Epidermal melanocyte (primary cell): ENCODE results near the gene SDK2.

Experiments used
- DNase-seq: peaks from one replicate; pipeline ENCODE4 v3.0.0; 2011; ENCODE audit warnings: low spot score; ENCODE audit not compliant: insufficient read length

SDK2 gene

GRCh38 chr17:73371836-73372235 lies 272.4 kb downstream of the SDK2 start:
- no peak for DNase-seq

GRCh38 chr17:73371285-73371684 lies 273.0 kb downstream of the SDK2 start:
- DNase-seq, result no peak

GRCh38 chr17:73369817-73370490 lies 274.3 kb downstream of the SDK2 start:
- DNase-seq, result peak; percentile 90

GRCh38 chr17:73369111-73369521 lies 275.1 kb downstream of the SDK2 start:
- DNase-seq, result no peak

- no peak for DNase-seq
Measured at GRCh38 chr17:73368085-73368631, 276.1 kb downstream of the SDK2 start.

GRCh38 chr17:73365906-73366623 lies 278.2 kb downstream of the SDK2 start:
- no peak for DNase-seq

GRCh38 chr17:73365301-73365874 lies 278.9 kb downstream of the SDK2 start:
- DNase-seq, result no peak

GRCh38 chr17:73364155-73364522 lies 280.1 kb downstream of the SDK2 start:
- no peak for DNase-seq

GRCh38 chr17:73363442-73364154 lies 280.6 kb downstream of the SDK2 start:
- no peak for DNase-seq

- no peak for DNase-seq
Measured at GRCh38 chr17:73362697-73363096, 281.5 kb downstream of the SDK2 start.

- DNase-seq, result no peak
Measured at GRCh38 chr17:73360961-73361761, 283.1 kb downstream of the SDK2 start.

GRCh38 chr17:73359987-73360410 lies 284.2 kb downstream of the SDK2 start:
- no peak for DNase-seq

GRCh38 chr17:73359352-73359751 lies 284.9 kb downstream of the SDK2 start:
- DNase-seq, result no peak

- no peak for DNase-seq
Measured at GRCh38 chr17:73358668-73359067, 285.6 kb downstream of the SDK2 start.

- no peak for DNase-seq
Measured at GRCh38 chr17:73357981-73358380, 286.3 kb downstream of the SDK2 start.

GRCh38 chr17:73357318-73357717 lies 286.9 kb downstream of the SDK2 start:
- no peak for DNase-seq

GRCh38 chr17:73356561-73357170 lies 287.6 kb downstream of the SDK2 start:
- no peak for DNase-seq

GRCh38 chr17:73354423-73355284 lies 289.6 kb downstream of the SDK2 start:
- DNase-seq, result no peak

GRCh38 chr17:73352261-73352660 lies 292.0 kb downstream of the SDK2 start:
- no peak for DNase-seq

- DNase-seq, result no peak
Measured at GRCh38 chr17:73351764-73352163, 292.5 kb downstream of the SDK2 start.
